Cardiac muscle cell (in vitro differentiated cells and primary cell): ENCODE data around the gene NAALADL1. TPM values are rescaled to one million over a fixed set of nuclear protein-coding genes. Genes with fewer than 3 reads are reported as not detected.
A peak's percentile ranks its signal among the peaks of the same experiment; 100 is the strongest.
"Not testable (repeated sequence)": the region's sequence is repeated elsewhere in the genome, so short reads cannot be mapped to it uniquely, and the experiment has no call there.

Experiments
- DNase-seq, 2 donors: peaks; one replicate each; pipeline versions ENCODE4 v3.0.0 to v3.0.0-alpha.2; 2010 to 2017; ENCODE audit warnings: low read depth in 1 of 2, low spot score in 1 of 2
- H3K27ac ChIP-seq: fragments of 200-600 bp; sonication (generic); 2 replicates; pipeline ENCODE4 v1.5.1; 2016
- H3K27me3 ChIP-seq: fragments of 200-600 bp; sonication (generic); 2 replicates; pipeline ENCODE4 v1.6.0; 2016; ENCODE audit warnings: control low read depth
- H3K36me3 ChIP-seq: fragments of 200-600 bp; sonication (generic); 2 replicates; pipeline ENCODE4 v1.5.1; 2016; ENCODE audit warnings: control low read depth
- H3K4me1 ChIP-seq: fragments of 200-600 bp; sonication (generic); 2 replicates; pipeline ENCODE4 v1.8.1; 2017; ENCODE audit warnings: low read depth, mild to moderate bottlenecking, mixed run types
- H3K4me3 ChIP-seq: fragments of 200-600 bp; sonication (generic); 2 replicates; pipeline ENCODE4 v1.5.1; 2016; ENCODE audit warnings: mild to moderate bottlenecking
- H3K9me3 ChIP-seq: fragments of 200-600 bp; sonication (generic); 2 replicates; pipeline ENCODE4 v1.5.1; 2017; ENCODE audit warnings: low read depth, mild to moderate bottlenecking, control low read depth
- CTCF ChIP-seq: IDR thresholded peaks from 2 replicates; pipeline ENCODE4 v1.5.1; 2012; ENCODE audit warnings: low read depth, mild to moderate bottlenecking, low read length
- polyA plus RNA-seq: library from polyadenylated mRNA; unstranded; fragments of >200 nt; fragmentation: Nextera tagmentation; extraction: Ambion mirVana; gene quantifications from 2 replicates; pipeline ENCODE4 v1.2.1, GENCODE V29; 2016
- total RNA-seq: library from RNA; depleted of rRNA; stranded (reverse); fragments of >200 nt; gene quantifications from 2 replicates; pipeline ENCODE4 v1.2.3, GENCODE V29; 2016

NAALADL1 gene
- total and polyA plus RNA-seq, 2 experiments from 2014 or later, result 0.59 to 2.3 TPM

DNA sequence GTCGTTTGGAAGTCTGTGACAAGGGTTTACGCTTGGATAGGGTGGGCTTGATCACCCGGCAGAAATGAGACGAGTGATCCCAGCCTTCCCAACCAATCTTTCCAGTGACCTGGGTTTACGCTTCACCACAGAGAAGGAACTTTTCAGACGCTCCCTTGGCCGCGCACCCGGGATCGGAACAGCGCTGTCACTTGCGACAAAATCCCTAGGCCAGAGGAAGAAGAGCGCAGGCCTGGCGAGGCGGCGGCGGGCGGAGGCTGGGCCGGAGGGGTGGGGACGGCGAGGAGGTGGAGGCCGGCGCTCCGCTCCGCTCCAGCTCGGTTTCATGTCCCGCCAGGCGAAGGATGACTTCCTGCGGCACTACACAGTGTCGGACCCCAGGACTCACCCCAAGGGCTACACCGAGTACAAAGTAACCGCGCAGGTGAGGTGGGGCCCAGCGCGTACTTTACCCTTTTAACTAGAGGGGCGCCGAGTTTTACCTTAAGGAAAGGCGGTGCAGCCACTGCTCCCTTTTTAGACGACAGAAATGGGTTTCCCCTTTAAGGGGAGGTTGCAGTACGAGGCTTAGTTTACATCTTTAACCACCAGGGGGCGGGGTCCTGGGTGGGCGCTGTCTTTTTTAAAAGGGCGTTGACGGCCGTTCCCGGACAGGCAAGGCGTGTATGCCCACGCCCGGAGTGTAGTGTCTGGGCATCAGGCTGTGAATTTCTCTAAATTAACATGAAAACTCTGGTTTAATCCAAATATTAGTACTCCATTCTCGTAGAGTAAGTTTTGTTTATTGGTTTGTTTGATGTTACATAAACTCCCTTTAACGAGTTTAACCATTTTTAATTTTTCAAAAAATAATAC is 30.9 kb downstream of the NAALADL1 start, which contains the start of gene SNX15:
TSS of gene SNX15 (plus strand) at position 227 of the 855 bp plus-strand sequence. CDS start at position 326, 99 bp downstream.
- H3K4me1 ChIP-seq, result no peaks in the 10 kb centered on the region
- H3K27me3 ChIP-seq, result no peaks in the 10 kb centered on the region
- DNase-seq, result peak; percentile 97 to 98
- H3K27ac ChIP-seq, result peak within 1 kb of the TSS; percentile 81
- no peaks in the 10 kb centered on the region for H3K36me3 ChIP-seq
- peak within 1 kb of the TSS; percentile 45 for H3K4me3 ChIP-seq
- H3K9me3 ChIP-seq, result no peaks in the 10 kb centered on the region
- peak; percentile 61 for TF ChIP-seq CTCF

DNA sequence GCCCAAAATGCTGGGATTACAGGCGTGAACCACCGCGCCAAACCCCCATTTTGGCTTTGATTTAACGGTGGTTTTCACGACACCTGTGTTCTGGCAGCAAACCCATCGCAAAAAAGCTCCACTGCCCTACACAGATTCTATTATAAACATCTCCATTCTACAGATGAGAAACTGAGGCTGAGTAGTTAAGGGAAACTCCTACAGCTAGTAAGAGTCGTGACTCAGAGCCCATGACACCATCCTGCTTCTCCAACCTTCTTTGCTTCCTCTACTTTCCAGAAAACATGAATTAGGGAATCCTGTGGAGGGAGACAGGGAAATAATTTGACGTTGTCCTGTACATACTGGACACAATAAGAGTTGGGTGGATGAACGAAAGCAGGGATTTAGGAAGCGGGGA is 31.5 kb downstream of the NAALADL1 start:
- H3K27me3 ChIP-seq, result no peaks in the 10 kb centered on the region
- no peak overlapping the region for H3K27ac ChIP-seq
- no peak for DNase-seq
- no peaks in the 10 kb centered on the region for H3K4me1 ChIP-seq
- H3K4me3 ChIP-seq, result peak overlapping the region; percentile 45
- no peak for TF ChIP-seq CTCF
- no peaks in the 10 kb centered on the region for H3K36me3 ChIP-seq
- no peaks in the 10 kb centered on the region for H3K9me3 ChIP-seq

GRCh38 chr11:65023502-65023901 is 34.9 kb downstream of the NAALADL1 start:
- not testable (repeated sequence) for H3K4me1 ChIP-seq, H3K36me3 ChIP-seq, H3K4me3 ChIP-seq, H3K27me3 ChIP-seq, DNase-seq, H3K27ac ChIP-seq, H3K9me3 ChIP-seq

GRCh38 chr11:65021509-65021908 is 36.8 kb downstream of the NAALADL1 start:
- Histone ChIP-seq H3K36me3 (peaks cover 2% of the 10 kb centered on the region), H3K27ac (no peak overlapping the region), H3K4me1 (no peaks in the 10 kb centered on the region), H3K27me3 (no peaks in the 10 kb centered on the region), H3K9me3 (no peaks in the 10 kb centered on the region), H3K4me3 (no peak overlapping the region)
- no peak for DNase-seq
- TF ChIP-seq CTCF, result no peak

GRCh38 chr11:65021003-65021402 is 37.4 kb downstream of the NAALADL1 start:
- no peaks in the 10 kb centered on the region for H3K4me1 ChIP-seq
- no peaks in the 10 kb centered on the region for H3K27me3 ChIP-seq
- H3K36me3 ChIP-seq, result peaks cover 2% of the 10 kb centered on the region
- no peak for DNase-seq
- H3K27ac ChIP-seq, result no peak overlapping the region
- H3K9me3 ChIP-seq, result no peaks in the 10 kb centered on the region
- TF ChIP-seq CTCF, result no peak
- H3K4me3 ChIP-seq, result no peak overlapping the region

- H3K4me3 ChIP-seq, result no peak overlapping the region
- H3K4me1 ChIP-seq, result no peaks in the 10 kb centered on the region
- H3K9me3 ChIP-seq, result no peaks in the 10 kb centered on the region
- peaks cover 2% of the 10 kb centered on the region for H3K36me3 ChIP-seq
- TF ChIP-seq CTCF, result no peak
- H3K27me3 ChIP-seq, result no peaks in the 10 kb centered on the region
- no peak overlapping the region for H3K27ac ChIP-seq
- no peak for DNase-seq
Measured at GRCh38 chr11:65019824-65020223, 38.5 kb downstream of the NAALADL1 start.
